ENCODE data around the gene MYMX.
"Not testable (repeated sequence)": the region's sequence is repeated elsewhere in the genome, so short reads cannot be mapped to it uniquely, and the experiment has no call there.

MYMX gene

GRCh38 chr6:44188819-44189218 lies 27.9 kb upstream of the MYMX start:
- DNase-seq, result no peak

- DNase-seq, result no peak
Observed at GRCh38 chr6:44189257-44189656, 27.5 kb upstream of the MYMX start.

- no peak for DNase-seq
Observed at GRCh38 chr6:44190715-44191114, 26.0 kb upstream of the MYMX start.

GRCh38 chr6:44192428-44193041 lies 24.2 kb upstream of the MYMX start:
- DNase-seq, result no peak

GRCh38 chr6:44193307-44193910 lies 23.3 kb upstream of the MYMX start:
- no peak for DNase-seq

- no peak for DNase-seq
Observed at GRCh38 chr6:44194326-44194725, 22.4 kb upstream of the MYMX start.

- not testable (repeated sequence) for DNase-seq
Observed at GRCh38 chr6:44196351-44196750, 20.4 kb upstream of the MYMX start.

GRCh38 chr6:44198684-44199083 lies 18.0 kb upstream of the MYMX start:
- no peak for DNase-seq

- DNase-seq, result no peak
Observed at GRCh38 chr6:44199883-44200282, 16.8 kb upstream of the MYMX start.

- no peak for DNase-seq
Observed at GRCh38 chr6:44201200-44201599, 15.5 kb upstream of the MYMX start.

- no peak for DNase-seq
Observed at GRCh38 chr6:44201638-44202303, 15.0 kb upstream of the MYMX start.

GRCh38 chr6:44202332-44202971 lies 14.3 kb upstream of the MYMX start:
- no peak for DNase-seq

GRCh38 chr6:44202972-44203750 lies 13.6 kb upstream of the MYMX start:
- DNase-seq, result no peak

GRCh38 chr6:44203955-44204354 lies 12.8 kb upstream of the MYMX start:
- DNase-seq, result no peak

GRCh38 chr6:44207966-44208365 lies 8.8 kb upstream of the MYMX start:
- no peak for DNase-seq

- no peak for DNase-seq
Observed at GRCh38 chr6:44211284-44211683, 5.4 kb upstream of the MYMX start.

- no peak for DNase-seq
Observed at GRCh38 chr6:44214307-44214706, 2.4 kb upstream of the MYMX start.

GRCh38 chr6:44217332-44218143 lies 812 bp downstream of the MYMX start:
- peak; percentile 76 for DNase-seq

GRCh38 chr6:44219053-44219814 lies 2.5 kb downstream of the MYMX start:
- DNase-seq, result peak; percentile 91

GRCh38 chr6:44219815-44220784 lies 3.4 kb downstream of the MYMX start:
- DNase-seq, result no peak

Measured in left hindlimb (tissue), 1 donor.